Measurements from ENCODE around the gene OR51A7. TPM values are rescaled to one million over a fixed set of nuclear protein-coding genes. Genes with fewer than 3 reads are reported as not detected.

OR51A7 gene
- total and polyA plus RNA-seq, 2 donors (not counting 1 experiment from before 2014, with no cell fraction given) = not detected

GRCh38 chr11:4884361-4884760 lies 19.2 kb upstream of the OR51A7 start:
- Histone ChIP-seq H3K9me3 (ENCODE audit: control extremely low read depth in 1 of 3, control insufficient read depth in 2 of 3, insufficient read depth in 1 of 3, low read length in 2 of 3) (peaks cover 0 to 1% (median 0%) of the 10 kb centered on the region in 3 donors), H3K27me3 (replicated peaks in 1 of 4; ENCODE audit: control extremely low read depth in 1 of 4, control insufficient read depth in 3 of 4, insufficient read depth in 4 of 4, low read length in 3 of 4) (no peaks in the 10 kb centered on the region), H3K9ac (ENCODE audit: low read length) (no peak overlapping the region), H3K36me3 (replicated peaks in 1 of 2; ENCODE audit: control extremely low read depth in 1 of 2, control insufficient read depth in 1 of 2, extremely low read depth in 1 of 2, insufficient read depth in 2 of 2, low read length in 1 of 2) (no peaks in the 10 kb centered on the region), H3K27ac (ENCODE audit: low read length in 2 of 2) (no peak overlapping the region), H3K4me1 (ENCODE audit: control insufficient read depth in 2 of 2, insufficient read depth in 2 of 2, low read length in 2 of 2) (no peaks in the 10 kb centered on the region), H4K20me1 (ENCODE audit: control insufficient read depth, insufficient read depth, low read length, poor library complexity, severe bottlenecking) (no peaks in the 10 kb centered on the region), H3K79me2 (ENCODE audit: control insufficient read depth, insufficient read depth, low read length) (no peaks in the 10 kb centered on the region), H3K4me2 (replicated peaks; ENCODE audit: low read depth, low read length, poor library complexity, severe bottlenecking) (no peak overlapping the region), H3K4me3 (ENCODE audit: control extremely low read depth in 1 of 5, extremely low read depth in 1 of 5, insufficient read depth in 1 of 5, low read depth in 2 of 5, low read length in 4 of 5) (no peak overlapping the region), H2AFZ (ENCODE audit: insufficient read depth, low read depth, low read length, poor library complexity, severe bottlenecking) (no peak overlapping the region)
- no peak overlapping the region for H3K4me3 Mint-ChIP-seq
- TF ChIP-seq EZH2 (IDR thresholded peaks at IDR 0.05; ENCODE audit: borderline replicate concordance, insufficient read depth, low read depth, low read length, poor library complexity, severe bottlenecking) = no peak
- TF ChIP-seq, protein P1, sequence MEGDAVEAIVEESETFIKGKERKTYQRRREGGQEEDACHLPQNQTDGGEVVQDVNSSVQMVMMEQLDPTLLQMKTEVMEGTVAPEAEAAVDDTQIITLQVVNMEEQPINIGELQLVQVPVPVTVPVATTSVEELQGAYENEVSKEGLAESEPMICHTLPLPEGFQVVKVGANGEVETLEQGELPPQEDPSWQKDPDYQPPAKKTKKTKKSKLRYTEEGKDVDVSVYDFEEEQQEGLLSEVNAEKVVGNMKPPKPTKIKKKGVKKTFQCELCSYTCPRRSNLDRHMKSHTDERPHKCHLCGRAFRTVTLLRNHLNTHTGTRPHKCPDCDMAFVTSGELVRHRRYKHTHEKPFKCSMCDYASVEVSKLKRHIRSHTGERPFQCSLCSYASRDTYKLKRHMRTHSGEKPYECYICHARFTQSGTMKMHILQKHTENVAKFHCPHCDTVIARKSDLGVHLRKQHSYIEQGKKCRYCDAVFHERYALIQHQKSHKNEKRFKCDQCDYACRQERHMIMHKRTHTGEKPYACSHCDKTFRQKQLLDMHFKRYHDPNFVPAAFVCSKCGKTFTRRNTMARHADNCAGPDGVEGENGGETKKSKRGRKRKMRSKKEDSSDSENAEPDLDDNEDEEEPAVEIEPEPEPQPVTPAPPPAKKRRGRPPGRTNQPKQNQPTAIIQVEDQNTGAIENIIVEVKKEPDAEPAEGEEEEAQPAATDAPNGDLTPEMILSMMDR (IDR thresholded peaks at IDR 0.05) = no peak
- no peak for DNase-seq
- H3K27ac Mint-ChIP-seq = no peak overlapping the region
- peaks cover 6% of the 10 kb centered on the region for H3K27me3 Mint-ChIP-seq
- no peak for ATAC-seq (ENCODE audit: low read depth)
- ChIA-PET CTCF (no interaction called here), POLR2A (no interaction called here)
- no peaks in the 10 kb centered on the region for H3K9me3 Mint-ChIP-seq (ENCODE audit: insufficient read depth)
- intact Hi-C loops (cut with micrococcal nuclease) = no loop called here
- 83% methylated on average over 2 of the region's 3 CpGs for WGBS (ENCODE audit: insufficient coverage)
- H3K4me1 Mint-ChIP-seq = no peaks in the 10 kb centered on the region

- no CpG with 5 or more reads among the region's 3 CpGs for WGBS (ENCODE audit: insufficient coverage)
- ChIA-PET POLR2A (no interaction called here), CTCF (no interaction called here)
- H3K27ac Mint-ChIP-seq = no peak overlapping the region
- no peaks in the 10 kb centered on the region for H3K27me3 ChIP-seq (replicated peaks in 1 of 4; ENCODE audit: control extremely low read depth in 1 of 4, control insufficient read depth in 3 of 4, insufficient read depth in 4 of 4, low read length in 3 of 4)
- H3K27me3 Mint-ChIP-seq = peaks cover 10% of the 10 kb centered on the region
- TF ChIP-seq, protein P1 (IDR thresholded peaks at IDR 0.05) = no peak
- no peak for TF ChIP-seq EZH2 (IDR thresholded peaks at IDR 0.05; ENCODE audit: borderline replicate concordance, insufficient read depth, low read depth, low read length, poor library complexity, severe bottlenecking)
- H3K4me3 Mint-ChIP-seq = no peak overlapping the region
- no peak overlapping the region for H3K4me3 ChIP-seq (ENCODE audit: control extremely low read depth in 1 of 5, extremely low read depth in 1 of 5, insufficient read depth in 1 of 5, low read depth in 2 of 5, low read length in 4 of 5)
- H3K4me2 ChIP-seq (replicated peaks; ENCODE audit: low read depth, low read length, poor library complexity, severe bottlenecking) = no peak overlapping the region
- DNase-seq = no peak
- H3K9me3 ChIP-seq (ENCODE audit: control extremely low read depth in 1 of 3, control insufficient read depth in 2 of 3, insufficient read depth in 1 of 3, low read length in 2 of 3) = no peaks in the 10 kb centered on the region
- no peaks in the 10 kb centered on the region for H4K20me1 ChIP-seq (ENCODE audit: control insufficient read depth, insufficient read depth, low read length, poor library complexity, severe bottlenecking)
- no peaks in the 10 kb centered on the region for H3K79me2 ChIP-seq (ENCODE audit: control insufficient read depth, insufficient read depth, low read length)
- H3K4me1 Mint-ChIP-seq = no peaks in the 10 kb centered on the region
- no peak overlapping the region for H3K27ac ChIP-seq (ENCODE audit: low read length in 2 of 2)
- no peak overlapping the region for H2AFZ ChIP-seq (ENCODE audit: insufficient read depth, low read depth, low read length, poor library complexity, severe bottlenecking)
- no peaks in the 10 kb centered on the region for H3K9me3 Mint-ChIP-seq (ENCODE audit: insufficient read depth)
- intact Hi-C loops (cut with micrococcal nuclease) = no loop called here
- H3K9ac ChIP-seq (ENCODE audit: low read length) = no peak overlapping the region
- no peak for ATAC-seq (ENCODE audit: low read depth)
- H3K36me3 ChIP-seq (replicated peaks in 1 of 2; ENCODE audit: control extremely low read depth in 1 of 2, control insufficient read depth in 1 of 2, extremely low read depth in 1 of 2, insufficient read depth in 2 of 2, low read length in 1 of 2) = no peaks in the 10 kb centered on the region
- no peaks in the 10 kb centered on the region for H3K4me1 ChIP-seq (ENCODE audit: control insufficient read depth in 2 of 2, insufficient read depth in 2 of 2, low read length in 2 of 2)
These were observed 17.4 kb upstream of the OR51A7 start for GRCh38 chr11:4886186-4886585.

All from B cell (primary cell).